HPDE6-E6E7 (cell line): Measurements from ENCODE around the gene GRIK3.

ENCODE experiments used
- DNase-seq: peaks from one replicate; pipeline ENCODE4 v3.0.0; 2011; ENCODE audit warnings: missing footprints; ENCODE audit errors: extremely low spot score

GRIK3 gene

DNA sequence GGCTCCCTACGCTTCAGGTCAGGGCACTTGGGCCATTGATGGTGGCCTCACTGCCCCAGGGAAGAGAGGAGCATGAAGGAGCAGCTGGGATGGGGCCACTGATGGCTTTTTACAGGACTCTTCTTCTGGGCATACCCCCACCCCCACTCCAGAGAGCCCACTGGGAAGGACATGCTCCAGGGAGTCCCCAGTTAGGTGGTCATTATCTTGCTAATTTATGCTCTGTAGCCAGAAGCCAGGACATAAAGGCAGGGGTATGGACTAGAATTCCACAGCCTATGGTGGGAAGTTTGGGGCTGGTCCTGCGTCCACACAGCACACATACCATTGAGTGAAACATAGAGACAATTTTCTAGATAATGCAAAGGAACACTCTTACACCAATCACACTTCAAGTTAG lies 8.8 kb upstream of the GRIK3 start:
- no peak for DNase-seq

DNA sequence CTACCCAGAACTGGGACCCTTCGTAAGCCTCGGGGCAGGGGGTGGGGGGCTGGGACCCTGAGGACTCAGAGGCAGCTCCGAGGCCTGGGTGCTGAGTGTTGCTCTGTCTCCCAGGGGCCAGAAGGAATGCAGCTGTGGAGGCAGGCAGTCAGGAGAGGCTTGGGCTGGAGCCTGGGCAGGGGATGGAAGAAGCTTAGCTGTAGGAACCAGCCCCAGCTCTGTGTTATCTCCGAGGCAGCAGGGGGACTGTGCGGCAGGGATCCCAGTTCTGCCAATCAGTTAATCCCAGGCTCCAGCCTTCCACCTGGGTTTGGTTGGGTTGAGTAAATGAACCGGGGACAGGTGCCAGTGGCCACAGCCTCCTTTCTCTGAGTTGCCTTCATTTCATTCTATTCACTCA lies 8.2 kb upstream of the GRIK3 start:
- DNase-seq = no peak

DNA sequence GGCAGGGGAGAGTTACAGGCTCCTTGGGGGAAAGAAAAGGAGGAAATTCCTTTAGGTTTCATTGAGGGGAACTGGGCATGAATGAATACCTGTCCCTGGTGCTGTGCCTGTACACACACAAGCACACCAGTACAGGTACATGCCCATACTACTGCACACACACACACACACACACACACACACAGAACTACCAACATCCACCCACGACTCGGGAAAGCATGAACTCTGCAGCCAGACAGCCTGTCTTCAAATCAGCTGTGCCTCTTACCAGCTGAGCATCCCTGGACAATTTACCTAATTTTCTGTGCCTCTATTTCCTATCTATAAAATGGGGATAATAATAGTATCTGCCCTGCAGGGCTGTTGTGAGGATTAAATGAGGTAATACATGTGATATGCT lies 7.2 kb upstream of the GRIK3 start:
- no peak for DNase-seq

DNA sequence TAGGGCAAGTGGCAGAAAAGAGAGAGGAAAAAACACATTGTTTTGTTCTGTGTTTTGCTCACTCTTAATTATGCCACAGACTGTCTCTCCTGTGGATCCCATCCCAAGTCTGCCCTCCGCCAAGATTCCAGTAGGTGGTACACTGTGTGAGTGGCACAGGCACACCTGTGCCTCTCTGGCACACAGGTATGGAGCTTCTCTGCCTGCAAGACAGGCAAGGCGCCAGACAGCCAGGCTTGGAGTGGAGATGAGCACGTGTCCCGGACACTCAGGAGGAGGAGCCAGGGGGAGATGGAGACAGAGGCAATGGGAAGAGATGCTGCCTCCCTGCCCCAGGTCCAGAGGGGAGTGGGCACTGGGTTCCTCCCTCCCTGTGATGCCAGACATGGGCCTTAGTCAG lies 6.5 kb upstream of the GRIK3 start:
- DNase-seq = no peak

DNA sequence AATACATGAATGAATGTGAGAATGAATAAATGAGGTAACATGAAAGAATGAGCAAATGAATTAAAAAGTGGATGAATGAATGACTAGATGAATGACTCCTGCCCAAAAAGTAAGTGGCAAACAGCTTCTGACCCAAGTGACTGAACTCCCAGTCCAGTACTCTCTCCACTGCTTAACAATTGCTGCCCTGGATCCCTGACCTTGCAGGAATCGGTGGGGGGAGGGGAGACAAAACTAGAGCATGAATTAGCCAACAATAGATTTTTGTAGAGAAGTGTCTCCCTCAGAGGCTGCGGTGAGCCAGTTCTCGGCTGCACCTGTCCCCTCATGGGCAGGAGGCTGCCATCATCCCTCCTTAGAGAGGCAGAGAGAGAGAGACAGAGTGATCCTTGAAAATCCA lies 5.9 kb upstream of the GRIK3 start:
- no peak for DNase-seq

DNA sequence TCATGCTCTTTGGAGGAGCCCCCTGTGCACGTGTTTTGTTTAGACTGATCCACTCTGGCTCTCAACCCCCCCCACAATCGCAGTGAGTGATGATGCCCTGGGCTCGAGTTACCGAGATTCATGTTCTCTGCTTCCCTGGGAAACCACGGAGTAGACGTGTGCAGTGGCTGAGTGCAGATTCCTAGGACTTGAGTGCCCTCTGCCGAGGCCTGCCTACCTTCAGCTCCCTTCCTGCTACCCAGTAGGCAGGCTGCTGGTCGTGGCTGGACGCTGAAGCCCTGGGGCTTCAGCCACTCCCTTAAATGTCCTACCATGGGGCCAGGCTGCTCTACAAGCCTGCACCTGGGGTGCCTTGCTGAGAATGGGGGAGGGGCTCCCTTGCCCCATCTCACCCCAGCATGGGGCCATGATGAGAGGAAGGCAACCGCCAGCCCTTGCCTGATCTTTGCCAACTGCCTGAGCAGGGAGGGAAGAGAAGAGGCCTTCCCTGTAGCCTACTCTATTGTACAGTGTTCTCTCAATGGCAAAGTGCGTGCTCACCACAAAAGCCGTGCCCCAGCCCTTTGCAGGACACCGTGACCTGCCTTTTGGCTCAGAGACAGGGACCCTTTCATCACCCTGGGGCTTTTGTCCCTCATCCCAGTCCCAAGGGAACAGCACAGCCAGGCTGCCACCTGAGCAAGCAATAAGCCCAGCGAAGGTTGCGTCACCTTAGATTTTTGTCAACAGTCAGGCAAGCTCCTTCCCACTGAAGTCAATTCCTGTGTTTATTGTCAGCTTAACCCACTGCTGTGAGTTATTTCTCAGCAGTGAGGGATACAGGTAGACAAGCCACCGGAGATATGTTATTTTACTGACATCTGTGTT lies 4.1 kb upstream of the GRIK3 start:
- no peak for DNase-seq

DNA sequence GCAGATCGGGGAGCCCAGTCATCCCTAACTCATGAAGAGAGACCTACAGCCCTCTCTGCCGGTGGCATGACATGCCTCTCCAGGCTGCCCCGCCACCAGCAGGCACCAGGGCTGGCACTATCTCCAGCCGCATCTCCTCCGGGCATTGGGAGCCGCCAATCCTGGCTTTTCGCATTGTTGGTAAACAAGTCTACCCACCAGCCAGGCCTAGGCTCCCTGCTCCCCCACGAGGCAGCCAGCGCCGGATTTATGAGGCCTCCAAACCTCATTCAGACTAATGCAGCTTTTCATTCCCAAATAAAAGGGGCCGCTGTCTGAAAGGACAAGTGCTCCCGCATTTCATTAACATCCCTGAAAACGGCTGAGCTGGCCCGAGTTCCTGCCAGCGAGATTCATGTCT lies 3.4 kb upstream of the GRIK3 start:
- DNase-seq = no peak

DNA sequence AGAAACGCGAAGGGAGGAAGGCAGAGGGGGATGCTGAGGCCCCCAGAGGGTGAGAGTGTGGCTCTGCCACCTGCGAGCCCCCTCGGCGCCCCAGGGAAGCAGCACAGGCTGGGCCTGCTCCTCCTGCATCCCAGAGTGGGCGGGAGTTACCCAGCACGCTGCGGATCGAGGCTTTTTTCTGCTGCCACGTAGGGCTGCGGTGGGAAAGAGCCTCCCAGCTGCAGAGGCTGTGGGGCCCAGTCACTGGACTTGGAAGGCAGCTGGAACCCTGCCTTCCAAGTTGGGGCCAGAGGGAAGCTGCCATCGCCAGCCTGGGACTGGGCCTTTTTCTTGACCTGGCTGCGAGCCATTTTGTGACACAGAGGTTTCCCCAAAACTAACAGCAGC lies 2.3 kb upstream of the GRIK3 start:
- DNase-seq = no peak

DNA sequence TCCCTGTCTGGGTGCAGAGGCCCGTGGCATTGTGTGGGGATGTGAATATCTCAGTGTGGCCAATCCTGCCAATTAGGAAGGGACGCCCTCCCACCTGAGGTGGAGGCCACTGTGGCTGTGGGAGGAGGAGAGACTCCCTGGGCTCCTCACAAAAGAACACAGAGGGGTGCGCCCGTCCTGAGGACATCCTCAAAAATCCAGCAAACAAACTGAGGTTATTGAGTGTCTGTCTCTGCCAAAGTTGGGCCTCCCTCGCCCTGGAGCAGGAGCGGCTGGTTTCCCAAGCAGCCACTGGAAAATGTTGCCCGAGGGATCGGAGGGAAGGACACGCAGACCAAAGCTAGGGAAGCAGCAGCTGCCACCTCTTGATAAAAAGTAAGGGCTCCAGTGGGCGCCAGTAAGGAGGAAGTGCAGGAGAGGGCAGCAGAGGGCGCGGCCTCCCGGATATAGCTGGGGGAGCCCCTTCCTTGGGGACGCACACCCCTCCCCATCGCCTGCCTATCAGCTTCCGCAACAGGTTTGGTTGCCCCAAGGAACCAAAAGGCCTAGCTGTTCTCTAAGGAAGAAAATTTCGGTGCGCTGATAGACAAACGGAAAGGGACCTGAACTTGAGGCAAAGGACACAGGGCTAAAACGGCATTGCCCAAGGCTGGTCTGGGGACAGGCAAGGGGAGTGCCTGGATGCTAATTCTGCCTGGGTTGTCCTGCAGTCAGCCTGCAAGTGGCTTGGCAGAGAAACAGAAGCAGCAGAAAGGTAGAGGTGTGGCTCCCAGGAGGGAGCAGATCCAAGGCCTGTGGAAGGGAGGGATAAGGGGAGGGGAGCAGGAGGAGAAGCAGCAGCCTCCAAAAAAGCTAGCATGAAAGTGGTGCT lies 1.7 kb upstream of the GRIK3 start:
- no peak for DNase-seq

DNA sequence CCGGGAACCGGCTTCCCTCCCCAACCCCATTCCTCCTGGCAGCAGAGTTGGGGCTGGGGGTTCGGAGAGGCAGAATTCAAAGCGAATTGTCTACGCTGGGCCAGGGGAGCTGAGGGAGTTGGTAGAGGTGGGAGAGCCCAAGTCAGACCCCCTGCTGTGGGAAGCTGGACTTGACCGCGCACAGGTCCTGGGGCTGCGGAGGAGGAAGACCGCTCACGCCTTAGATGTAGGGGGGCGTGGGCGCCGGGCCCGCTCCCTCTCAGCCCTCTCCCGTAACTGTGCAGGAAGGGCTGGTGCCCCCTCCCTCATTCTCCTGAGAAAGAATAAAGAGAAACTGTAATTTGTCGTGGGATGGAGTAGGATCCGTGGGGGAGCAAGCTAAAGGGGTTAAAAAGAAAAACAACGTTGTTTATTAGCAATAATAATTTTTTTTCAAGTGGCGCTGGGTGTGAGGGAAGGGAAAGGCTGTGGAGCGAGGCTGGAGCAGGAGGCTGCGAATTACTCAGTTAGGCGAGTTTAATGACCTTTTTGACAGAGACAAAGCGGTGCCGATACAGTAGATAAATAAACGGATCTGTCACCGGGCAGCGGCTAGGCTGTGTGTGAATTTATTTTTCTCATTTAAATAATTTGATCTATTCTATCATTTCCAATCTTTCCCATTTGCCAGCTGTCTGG lies 838 bp upstream of the GRIK3 start:
- DNase-seq = no peak

DNA sequence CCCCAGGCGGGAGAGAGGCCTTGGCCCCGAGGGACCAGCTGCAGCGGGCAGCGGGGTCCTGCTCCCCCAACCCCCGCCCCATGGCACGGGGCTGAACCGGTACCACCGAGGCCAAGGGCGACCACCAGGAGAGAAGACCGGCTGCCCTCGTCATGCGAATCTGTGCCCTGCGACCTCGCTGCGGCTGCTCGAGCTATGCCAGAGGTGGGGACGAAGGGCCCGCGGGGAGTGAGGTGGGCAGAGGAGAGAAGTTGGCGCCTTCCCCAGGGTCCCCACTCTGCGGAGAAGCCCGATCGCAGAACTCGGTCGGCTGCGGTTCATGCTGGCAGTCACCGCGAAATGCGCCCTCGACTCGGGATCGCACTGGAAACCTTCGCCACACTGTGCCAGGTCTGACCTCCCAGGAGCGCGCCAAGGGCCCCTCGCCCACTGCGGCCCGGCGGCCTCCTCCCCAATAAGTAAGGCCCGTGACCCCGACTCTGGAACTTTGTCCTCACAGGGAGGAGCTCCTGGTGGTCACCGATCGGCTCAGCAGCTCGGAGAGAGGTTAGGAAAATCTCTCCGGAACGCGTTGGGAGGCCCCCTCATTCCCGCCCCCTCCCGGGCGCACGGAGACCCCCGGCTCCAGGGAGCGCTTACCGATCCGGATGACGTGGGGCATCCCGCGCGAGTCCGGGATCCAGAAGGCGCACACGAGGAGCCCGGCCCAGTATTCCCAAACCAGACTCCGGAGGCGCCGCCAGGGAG lies 787 bp downstream of the GRIK3 start:
- DNase-seq = no peak

DNA sequence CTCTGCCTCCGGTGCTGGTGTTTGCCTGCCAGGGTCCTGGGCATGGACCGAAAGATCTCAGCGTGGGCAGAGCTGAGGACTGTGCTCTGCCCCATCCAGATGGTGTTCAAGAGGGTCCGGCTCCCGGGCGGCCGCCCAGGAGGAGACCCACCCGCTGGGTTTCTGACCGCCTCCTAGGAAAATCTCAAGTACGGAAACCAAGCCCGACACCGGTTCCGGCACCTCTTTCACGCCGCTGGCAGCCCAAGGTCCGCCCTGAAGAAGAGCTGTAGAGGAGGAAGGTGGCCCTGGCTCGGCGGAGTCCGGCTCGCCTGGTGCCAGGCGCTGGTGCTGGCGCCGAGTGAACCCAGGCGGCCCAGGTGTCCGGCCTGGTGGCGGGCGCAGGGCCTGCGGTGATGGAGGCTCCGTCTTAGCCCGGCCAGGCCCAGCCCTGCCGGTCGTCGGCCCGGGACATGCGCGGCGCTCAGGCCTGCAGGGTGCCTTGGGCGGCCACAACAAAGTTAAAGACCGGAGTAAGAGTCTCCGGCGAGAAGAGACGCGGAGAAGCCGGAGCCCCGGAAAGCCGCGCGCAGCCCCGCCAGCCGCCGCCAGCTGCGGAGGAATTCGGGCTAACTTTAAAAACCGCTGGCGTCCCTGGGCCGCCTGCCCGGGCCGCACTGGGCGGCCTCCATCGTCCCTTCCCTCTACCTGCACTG lies 1.5 kb downstream of the GRIK3 start:
- DNase-seq = no peak

DNA sequence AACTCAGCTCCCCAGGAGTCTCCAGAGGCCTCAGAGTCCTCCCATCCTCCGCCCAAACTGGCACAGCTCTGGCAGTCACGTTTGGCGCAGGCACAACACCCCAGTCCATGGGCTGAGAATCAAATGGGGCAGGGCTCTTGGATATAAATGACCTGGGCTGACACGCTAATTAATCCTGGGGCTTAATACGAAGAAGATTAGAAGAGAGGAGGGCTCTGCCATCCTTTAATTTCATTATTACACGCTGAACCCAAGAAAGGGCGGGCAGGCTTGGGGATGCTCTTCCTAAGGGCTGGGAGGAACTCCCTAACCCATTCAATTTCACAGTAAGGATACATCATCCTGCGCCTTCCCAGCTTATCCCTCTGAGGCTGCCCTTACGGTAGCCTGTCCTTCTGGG lies 2.4 kb downstream of the GRIK3 start:
- no peak for DNase-seq

DNA sequence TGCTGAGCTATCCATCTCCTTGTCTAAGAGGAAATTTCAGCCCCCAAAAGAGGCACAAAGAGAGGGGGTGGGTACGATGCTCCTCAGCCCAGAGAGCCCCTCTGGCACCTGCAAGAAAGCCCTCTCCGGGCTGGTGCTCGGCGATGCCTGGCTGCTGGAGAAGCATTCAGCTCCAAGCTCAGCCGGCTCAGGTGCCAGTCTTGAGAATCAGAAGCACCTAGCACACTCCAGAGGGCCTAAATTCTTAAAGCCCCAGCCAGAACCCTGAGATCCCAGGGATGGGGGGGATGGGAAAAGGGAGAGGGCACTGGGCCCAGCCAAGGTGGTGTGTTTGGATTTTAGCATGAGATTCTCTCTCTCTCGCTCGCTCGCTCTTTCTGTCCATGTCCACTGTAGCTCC lies 2.9 kb downstream of the GRIK3 start:
- no peak for DNase-seq

DNA sequence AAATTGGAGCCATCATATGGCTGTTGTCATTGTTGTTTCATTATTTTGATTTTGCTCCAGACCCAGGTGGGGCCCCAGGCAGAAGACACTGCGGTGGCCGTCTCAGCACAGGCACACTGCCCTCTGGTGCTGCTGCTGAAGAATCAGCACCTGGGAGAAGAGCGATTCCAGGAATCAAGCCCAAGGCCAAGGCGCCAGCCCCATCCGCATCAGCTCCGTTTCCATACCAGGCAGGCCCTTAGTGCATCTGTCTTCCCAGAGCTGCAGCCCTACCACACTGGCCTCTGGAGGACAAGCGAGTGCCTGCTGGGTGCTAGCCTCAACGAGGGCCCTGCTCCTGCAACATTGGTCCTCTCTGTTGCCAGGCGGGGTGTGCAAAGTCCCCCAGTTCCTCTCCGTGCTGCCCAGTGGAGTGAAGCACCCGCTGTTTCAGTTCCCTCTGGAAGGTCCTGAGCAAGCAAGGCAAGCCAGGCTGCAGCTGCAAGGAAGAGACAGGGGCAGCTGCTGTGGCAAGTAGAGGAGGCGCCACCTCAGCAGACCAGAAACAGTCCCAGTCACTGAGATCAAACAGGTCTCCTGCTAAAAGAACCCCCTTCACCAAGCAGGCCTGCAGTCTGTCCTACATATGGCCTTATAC lies 5.2 kb downstream of the GRIK3 start:
- no peak for DNase-seq

DNA sequence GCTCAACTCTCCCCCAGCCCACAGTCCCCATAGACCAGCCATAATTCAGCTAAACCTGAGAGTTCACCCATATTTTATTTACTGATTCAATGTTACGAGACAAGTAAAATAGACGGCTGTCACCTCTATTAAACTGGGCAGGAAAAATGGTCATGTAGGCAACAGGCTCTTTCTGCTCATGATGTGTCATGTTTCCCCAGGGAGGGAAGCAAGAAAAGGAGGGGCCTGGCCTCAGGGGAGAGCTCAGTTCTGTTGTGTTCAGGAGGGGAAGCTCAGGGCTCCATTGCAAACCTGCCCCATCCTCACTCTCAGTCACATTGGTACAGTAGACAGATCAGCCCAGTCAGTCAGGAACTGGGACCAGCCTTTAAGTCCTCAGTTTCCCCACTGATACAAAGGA lies 12.8 kb downstream of the GRIK3 start:
- DNase-seq = no peak

DNA sequence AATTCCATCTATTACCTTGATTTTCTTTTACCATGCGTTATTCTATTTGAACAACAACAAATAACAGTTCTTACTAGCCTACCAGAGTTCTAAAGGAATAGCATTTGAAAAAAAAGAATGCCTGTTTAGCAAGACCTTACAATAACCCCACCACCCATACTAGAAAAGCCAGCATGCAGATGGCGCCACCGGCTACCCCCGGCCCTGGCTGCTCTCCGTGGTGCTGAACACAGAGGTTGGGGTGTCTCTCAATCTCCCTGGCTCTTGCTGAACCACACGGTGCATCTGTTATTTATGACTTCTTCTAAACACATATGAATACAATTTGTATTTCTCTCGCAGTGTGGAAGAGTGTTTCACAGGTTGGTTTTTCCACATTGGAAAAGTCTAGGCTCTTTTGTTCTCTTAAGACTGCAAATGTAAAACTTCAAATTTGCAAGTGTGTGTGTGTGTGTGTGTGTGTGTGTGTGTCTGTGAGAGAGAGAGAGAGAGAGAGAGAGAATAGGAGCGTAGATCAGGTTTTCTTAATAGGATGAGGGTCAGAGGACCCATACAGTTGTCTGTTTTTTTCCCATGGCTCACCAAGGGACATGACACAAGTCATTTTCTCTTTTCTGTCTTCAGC lies 13.6 kb downstream of the GRIK3 start:
- no peak for DNase-seq

DNA sequence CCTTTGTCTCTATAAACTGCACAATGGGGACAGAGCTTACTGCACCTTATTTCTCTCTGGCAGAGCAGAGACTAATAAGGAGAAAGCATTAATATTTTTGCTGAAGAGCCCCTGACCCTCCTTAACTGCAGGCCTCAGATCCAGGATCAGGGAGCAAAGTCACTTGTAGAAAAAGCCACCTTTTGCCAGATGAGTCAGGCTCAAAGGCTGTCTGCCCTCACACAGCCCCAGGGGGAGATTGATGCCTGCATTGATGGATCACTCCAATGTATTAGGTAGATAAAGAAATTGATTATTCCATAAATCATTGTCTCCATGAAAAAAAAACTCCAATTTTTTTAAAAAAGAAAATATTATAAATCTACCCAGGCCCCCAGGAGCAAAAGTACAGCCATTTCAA lies 15.8 kb downstream of the GRIK3 start:
- no peak for DNase-seq

DNA sequence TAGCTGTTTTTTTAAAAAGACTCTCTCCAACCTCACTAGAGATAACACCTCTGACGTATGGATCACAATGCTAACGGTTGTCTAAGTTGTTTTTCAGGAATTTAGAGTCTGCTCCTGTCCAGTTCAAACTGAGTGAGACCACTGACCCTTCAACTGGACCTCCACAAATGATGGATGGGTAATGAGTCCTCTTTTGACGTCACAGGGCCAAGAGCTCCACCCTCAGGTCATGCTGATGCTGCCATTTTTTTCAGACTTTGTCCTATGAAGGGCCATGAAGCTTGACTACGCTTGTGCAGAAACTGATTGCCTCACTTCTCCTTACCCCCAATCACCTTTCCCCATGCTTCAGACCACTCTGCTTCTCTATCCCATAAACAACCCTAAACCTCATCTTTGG lies 16.6 kb downstream of the GRIK3 start:
- no peak for DNase-seq

DNA sequence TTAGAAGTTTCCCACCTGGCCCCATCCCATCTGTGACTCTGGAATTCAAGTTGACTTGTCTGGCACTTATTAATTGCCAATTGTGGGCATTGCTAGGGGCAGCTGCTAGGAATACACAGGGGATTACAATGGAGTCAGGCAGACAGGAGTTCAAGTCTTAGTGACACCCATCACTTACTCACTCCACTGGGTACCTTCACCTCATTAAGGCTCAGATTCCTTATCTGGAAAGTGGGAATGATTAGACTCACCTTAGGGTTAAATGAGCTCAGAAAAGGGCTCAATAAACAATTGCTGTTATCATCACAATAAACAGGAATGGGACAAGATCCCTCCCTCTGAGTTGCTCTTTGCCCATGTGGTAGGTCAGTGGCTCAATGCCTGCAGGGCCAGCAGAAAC lies 18.2 kb downstream of the GRIK3 start:
- no peak for DNase-seq
